ENCODE results near the gene ARVCF.

ARVCF gene

GRCh38 chr22:20035375-20036083 is 18.9 kb upstream of the ARVCF start:
- H3K9me2 ChIP-seq (replicated peaks; ENCODE audit: control insufficient read depth, low read length), result no peaks in the 10 kb centered on the region
- H3F3A ChIP-seq (ENCODE audit: control insufficient read depth, insufficient read depth), result peaks cover 8% of the 10 kb centered on the region; the same call in 1 of the 2 replicates
- H3K4me2 ChIP-seq (ENCODE audit: low read length), result peak overlapping the region; percentile 65
- peak overlapping the region; percentile 92 for H3K27ac ChIP-seq (ENCODE audit: low read depth, low read length)
- peaks cover 43% of the 10 kb centered on the region for H3K79me2 ChIP-seq (ENCODE audit: control insufficient read depth, low read length)
- peaks cover 30% of the 10 kb centered on the region for H3K36me3 ChIP-seq (ENCODE audit: control insufficient read depth, low read length)
- H3K4me3 ChIP-seq (ENCODE audit: low read length), result peak overlapping the region; percentile 48
- H3K4me1 ChIP-seq (ENCODE audit: control insufficient read depth, low read length), result peaks cover 76% of the 10 kb centered on the region
- TF ChIP-seq EZH2phosphoT487 (IDR thresholded peaks at IDR 0.05; ENCODE audit: borderline replicate concordance, low read length) (no peak), CTCF (IDR thresholded peaks at IDR 0.05; ENCODE audit: low read depth, low read length, poor library complexity, severe bottlenecking) (no peak)
- H3K9me3 ChIP-seq (ENCODE audit: control insufficient read depth, insufficient read depth, low read length), result peaks cover 8% of the 10 kb centered on the region; the same call in 1 of the 2 replicates
- no peaks in the 10 kb centered on the region for H4K20me1 ChIP-seq (ENCODE audit: control insufficient read depth, insufficient read depth, low read depth, low read length)
- H3K27me3 ChIP-seq (ENCODE audit: control insufficient read depth, low read length), result no peaks in the 10 kb centered on the region

- Histone ChIP-seq H3F3A (ENCODE audit: control insufficient read depth, insufficient read depth) (peaks cover 8% of the 10 kb centered on the region; the same call in 1 of the 2 replicates), H3K9me2 (replicated peaks; ENCODE audit: control insufficient read depth, low read length) (no peaks in the 10 kb centered on the region), H3K27ac (ENCODE audit: low read depth, low read length) (peak overlapping the region; percentile 92), H4K20me1 (ENCODE audit: control insufficient read depth, insufficient read depth, low read depth, low read length) (no peaks in the 10 kb centered on the region), H3K4me3 (ENCODE audit: low read length) (peak overlapping the region; percentile 48), H3K4me1 (ENCODE audit: control insufficient read depth, low read length) (peaks cover 76% of the 10 kb centered on the region), H3K4me2 (ENCODE audit: low read length) (peak overlapping the region; percentile 65), H3K27me3 (ENCODE audit: control insufficient read depth, low read length) (no peaks in the 10 kb centered on the region), H3K79me2 (ENCODE audit: control insufficient read depth, low read length) (peaks cover 51% of the 10 kb centered on the region), H3K9me3 (ENCODE audit: control insufficient read depth, insufficient read depth, low read length) (peaks cover 8% of the 10 kb centered on the region; the same call in 1 of the 2 replicates), H3K36me3 (ENCODE audit: control insufficient read depth, low read length) (peaks cover 30% of the 10 kb centered on the region)
- TF ChIP-seq CTCF (IDR thresholded peaks at IDR 0.05; ENCODE audit: low read depth, low read length, poor library complexity, severe bottlenecking) (no peak), EZH2phosphoT487 (IDR thresholded peaks at IDR 0.05; ENCODE audit: borderline replicate concordance, low read length) (no peak)
Measured at GRCh38 chr22:20034143-20034542, 17.5 kb upstream of the ARVCF start.

- H3F3A ChIP-seq (ENCODE audit: control insufficient read depth, insufficient read depth), result peaks cover 8% of the 10 kb centered on the region; the same call in 1 of the 2 replicates
- H3K4me1 ChIP-seq (ENCODE audit: control insufficient read depth, low read length), result peaks cover 73% of the 10 kb centered on the region
- no peak for TF ChIP-seq CTCF (IDR thresholded peaks at IDR 0.05; ENCODE audit: low read depth, low read length, poor library complexity, severe bottlenecking)
- no peak for TF ChIP-seq EZH2phosphoT487 (IDR thresholded peaks at IDR 0.05; ENCODE audit: borderline replicate concordance, low read length)
- peak overlapping the region; percentile 65 for H3K4me2 ChIP-seq (ENCODE audit: low read length)
- H3K79me2 ChIP-seq (ENCODE audit: control insufficient read depth, low read length), result peaks cover 58% of the 10 kb centered on the region
- peak overlapping the region; percentile 92 for H3K27ac ChIP-seq (ENCODE audit: low read depth, low read length)
- H3K9me2 ChIP-seq (replicated peaks; ENCODE audit: control insufficient read depth, low read length), result no peaks in the 10 kb centered on the region
- no peaks in the 10 kb centered on the region for H4K20me1 ChIP-seq (ENCODE audit: control insufficient read depth, insufficient read depth, low read depth, low read length)
- H3K4me3 ChIP-seq (ENCODE audit: low read length), result peak overlapping the region; percentile 48
- peaks cover 26% of the 10 kb centered on the region for H3K36me3 ChIP-seq (ENCODE audit: control insufficient read depth, low read length)
- no peaks in the 10 kb centered on the region for H3K27me3 ChIP-seq (ENCODE audit: control insufficient read depth, low read length)
- peaks cover 8% of the 10 kb centered on the region; the same call in 1 of the 2 replicates for H3K9me3 ChIP-seq (ENCODE audit: control insufficient read depth, insufficient read depth, low read length)
Measured at GRCh38 chr22:20033045-20033706, 16.6 kb upstream of the ARVCF start.
